PC-3 (cell line): ENCODE measurements around the gene ADAMTSL2.

ENCODE experiments used
- CTCF ChIP-seq: fragments of 300-600 bp; sonication (generic); conservative IDR thresholded peaks from 2 replicates; pipeline ENCODE4 v1.5.1; 2017; ENCODE audit warnings: antibody characterized with exemption, low read depth, mild to moderate bottlenecking, low read length
- EZH2 ChIP-seq: fragments of 300-600 bp; sonication (generic); IDR thresholded peaks from one replicate; pipeline ENCODE4 v1.6.1; 2017; ENCODE audit warnings: antibody characterized with exemption, mild to moderate bottlenecking, low read length; ENCODE audit not compliant: unreplicated experiment
- EZH2phosphoT487 ChIP-seq: fragments of 300-600 bp; sonication (generic); IDR thresholded peaks from 2 replicates; pipeline ENCODE4 v1.6.1; 2018; ENCODE audit warnings: mild to moderate bottlenecking, antibody characterized with exemption, low read length, borderline replicate concordance

DNA sequence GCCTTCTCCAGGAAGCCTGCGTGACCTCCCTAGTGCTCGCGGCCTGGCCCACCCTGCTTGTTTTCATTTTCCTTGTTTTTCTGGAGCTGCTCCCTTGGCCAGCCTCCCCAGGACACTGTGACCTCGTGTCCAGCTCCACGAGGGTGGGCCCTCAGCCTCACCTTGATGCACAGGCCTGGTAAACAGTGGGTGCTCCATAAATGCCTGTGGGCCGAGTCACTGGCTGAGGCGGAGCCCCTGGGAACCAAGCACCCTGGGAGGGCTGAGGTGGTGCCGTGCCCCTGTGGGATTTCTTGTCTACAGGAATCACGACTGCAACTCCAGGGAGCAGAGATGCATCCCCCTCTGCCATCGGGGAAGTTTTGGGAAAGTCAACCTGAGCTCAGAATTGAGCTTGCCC, 57.5 kb downstream of the ADAMTSL2 start:
- TF ChIP-seq CTCF (no peak), EZH2phosphoT487 (no peak), EZH2 (no peak)
